Measurements from ENCODE around the gene PPP1R1C. TPM values are rescaled to one million over a fixed set of nuclear protein-coding genes. Genes with fewer than 3 reads are reported as not detected.

Gene PPP1R1C
- total RNA-seq, 1 donor from 2014 or later: 0.50 TPM

- no peak overlapping the region for H3K27ac Mint-ChIP-seq (ENCODE audit: unreplicated experiment)
- H3K27ac ChIP-seq (ENCODE audit: low read depth, low read length): no peak overlapping the region
Measured at GRCh38 chr2:182062329-182062972, 76.8 kb downstream of the PPP1R1C start.

GRCh38 chr2:182064019-182064778 is 78.5 kb downstream of the PPP1R1C start:
- Histone ChIP-seq H3K4me2 (ENCODE audit: low read length) (no peak overlapping the region), H4K20me1 (ENCODE audit: insufficient read depth, low read length) (no peaks in the 10 kb centered on the region), H2AFZ (ENCODE audit: low read depth, low read length) (no peak overlapping the region), H3K36me3 (ENCODE audit: insufficient read depth, low read length) (no peaks in the 10 kb centered on the region), H3K4me1 (ENCODE audit: insufficient read depth, low read length) (peaks cover 12% of the 10 kb centered on the region), H3K9ac (ENCODE audit: low read length) (no peak overlapping the region), H3K27me3 (ENCODE audit: insufficient read depth, low read length) (no peaks in the 10 kb centered on the region), H3K27ac (ENCODE audit: low read depth, low read length) (no peak overlapping the region), H3K79me2 (ENCODE audit: insufficient read depth, low read length) (no peaks in the 10 kb centered on the region), H3K9me3 (ENCODE audit: insufficient read depth, low read depth, low read length) (no peaks in the 10 kb centered on the region), H3K4me3 (ENCODE audit: insufficient read depth, low read depth, low read length) (no peak overlapping the region)
- Mint-ChIP-seq H3K4me1 (ENCODE audit: low read depth, unreplicated experiment) (peaks cover 14% of the 10 kb centered on the region), H3K27me3 (ENCODE audit: low read depth, unreplicated experiment) (no peaks in the 10 kb centered on the region), H3K9me3 (ENCODE audit: unreplicated experiment) (no peaks in the 10 kb centered on the region), H3K36me3 (ENCODE audit: low read depth, unreplicated experiment) (no peaks in the 10 kb centered on the region), H3K4me3 (ENCODE audit: unreplicated experiment) (no peak overlapping the region), H3K27ac (ENCODE audit: unreplicated experiment) (no peak overlapping the region)
- FAIRE-seq: no peak
- TF ChIP-seq EZH2 (IDR thresholded peaks at IDR 0.05; ENCODE audit: insufficient read depth, low read length): no peak
- no peak for DNase-seq (ENCODE audit: low read depth)

More at GRCh38 chr2:182062329-182062972, 76.8 kb downstream of the PPP1R1C start:
- FAIRE-seq (no peak), DNase-seq (ENCODE audit: low read depth) (no peak)
- TF ChIP-seq CTCF (IDR thresholded peaks at IDR 0.05; ENCODE audit: insufficient read depth, low read depth, low read length) (no peak), EZH2 (IDR thresholded peaks at IDR 0.05; ENCODE audit: insufficient read depth, low read length) (no peak)
- Histone ChIP-seq H3K36me3 (ENCODE audit: insufficient read depth, low read length) (no peaks in the 10 kb centered on the region), H3K4me2 (ENCODE audit: low read length) (no peak overlapping the region), H3K9me3 (ENCODE audit: insufficient read depth, low read depth, low read length) (no peaks in the 10 kb centered on the region), H3K4me3 (ENCODE audit: insufficient read depth, low read depth, low read length) (no peak overlapping the region), H4K20me1 (ENCODE audit: insufficient read depth, low read length) (no peaks in the 10 kb centered on the region), H3K27me3 (ENCODE audit: insufficient read depth, low read length) (no peaks in the 10 kb centered on the region), H3K79me2 (ENCODE audit: insufficient read depth, low read length) (no peaks in the 10 kb centered on the region), H2AFZ (ENCODE audit: low read depth, low read length) (no peak overlapping the region), H3K9ac (ENCODE audit: low read length) (no peak overlapping the region), H3K4me1 (ENCODE audit: insufficient read depth, low read length) (peaks cover 7% of the 10 kb centered on the region)
- H3K9me3 Mint-ChIP-seq (ENCODE audit: unreplicated experiment): no peaks in the 10 kb centered on the region
- H3K4me3 Mint-ChIP-seq (ENCODE audit: unreplicated experiment): no peak overlapping the region
- no peaks in the 10 kb centered on the region for H3K36me3 Mint-ChIP-seq (ENCODE audit: low read depth, unreplicated experiment)
- no peaks in the 10 kb centered on the region for H3K27me3 Mint-ChIP-seq (ENCODE audit: low read depth, unreplicated experiment)
- H3K4me1 Mint-ChIP-seq (ENCODE audit: low read depth, unreplicated experiment): peaks cover 8% of the 10 kb centered on the region

DNA sequence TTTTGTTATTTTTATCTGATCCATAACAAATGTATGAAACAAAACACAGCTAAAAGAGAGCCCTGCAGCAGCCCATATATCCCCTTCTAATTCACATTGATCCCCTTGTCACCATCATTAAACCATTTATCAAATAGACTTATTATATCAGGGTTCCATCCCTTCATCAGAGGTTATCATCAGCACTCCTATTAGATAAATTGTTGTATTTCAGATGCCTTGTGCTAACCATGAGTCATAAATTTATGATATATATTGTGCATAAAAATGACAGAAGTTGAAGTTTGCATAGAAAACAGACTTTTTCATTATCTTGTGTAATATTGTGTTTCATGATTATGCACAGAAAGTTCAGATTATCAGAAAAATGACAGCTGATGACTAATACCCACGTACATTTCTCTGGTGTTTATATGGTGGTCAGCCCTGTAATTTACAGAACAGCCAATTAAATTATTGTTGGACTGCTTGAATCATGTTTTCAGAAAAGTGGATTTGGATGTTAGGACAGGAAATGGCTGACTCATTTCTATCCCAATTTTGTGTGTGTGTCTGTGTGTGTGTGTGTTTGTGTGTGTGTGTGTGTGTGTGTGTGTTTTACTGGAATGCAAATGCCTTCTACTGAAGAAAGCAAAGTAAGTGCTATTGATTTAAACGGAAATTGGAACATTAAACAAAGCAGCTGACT is 80.9 kb downstream of the PPP1R1C start:
- Histone ChIP-seq H4K20me1 (ENCODE audit: insufficient read depth, low read length) (no peaks in the 10 kb centered on the region), H3K27me3 (ENCODE audit: insufficient read depth, low read length) (no peaks in the 10 kb centered on the region), H3K27ac (ENCODE audit: low read depth, low read length) (no peak overlapping the region), H3K4me3 (ENCODE audit: insufficient read depth, low read depth, low read length) (no peak overlapping the region), H2AFZ (ENCODE audit: low read depth, low read length) (no peak overlapping the region), H3K4me1 (ENCODE audit: insufficient read depth, low read length) (peaks cover 12% of the 10 kb centered on the region), H3K36me3 (ENCODE audit: insufficient read depth, low read length) (no peaks in the 10 kb centered on the region), H3K9ac (ENCODE audit: low read length) (no peak overlapping the region), H3K79me2 (ENCODE audit: insufficient read depth, low read length) (no peaks in the 10 kb centered on the region), H3K4me2 (ENCODE audit: low read length) (peak overlapping the region; percentile 47), H3K9me3 (ENCODE audit: insufficient read depth, low read depth, low read length) (no peaks in the 10 kb centered on the region)
- H3K9me3 Mint-ChIP-seq (ENCODE audit: unreplicated experiment): no peaks in the 10 kb centered on the region
- no peaks in the 10 kb centered on the region for H3K36me3 Mint-ChIP-seq (ENCODE audit: low read depth, unreplicated experiment)
- H3K4me3 Mint-ChIP-seq (ENCODE audit: unreplicated experiment): no peak overlapping the region
- H3K27me3 Mint-ChIP-seq (ENCODE audit: low read depth, unreplicated experiment): no peaks in the 10 kb centered on the region
- TF ChIP-seq CTCF (IDR thresholded peaks at IDR 0.05; ENCODE audit: insufficient read depth, low read depth, low read length) (no peak), EZH2 (IDR thresholded peaks at IDR 0.05; ENCODE audit: insufficient read depth, low read length) (no peak)
- no peak overlapping the region for H3K27ac Mint-ChIP-seq (ENCODE audit: unreplicated experiment)
- peak; percentile 76 for FAIRE-seq
- peak; percentile 98 for DNase-seq (ENCODE audit: low read depth)
- H3K4me1 Mint-ChIP-seq (ENCODE audit: low read depth, unreplicated experiment): peaks cover 14% of the 10 kb centered on the region
